ENCODE data around the gene OSBP2.
"Not testable (repeated sequence)": the region's sequence is repeated elsewhere in the genome, so short reads cannot be mapped to it uniquely, and the experiment has no call there.

OSBP2 gene

GRCh38 chr22:30676565-30676964 lies 18.1 kb upstream of the OSBP2 start:
- not testable (repeated sequence) for DNase-seq (ENCODE audit: low read depth in 2 of 2)

GRCh38 chr22:30679895-30680690 lies 14.6 kb upstream of the OSBP2 start:
- not testable (repeated sequence) for DNase-seq (ENCODE audit: low read depth in 2 of 2)

- no peak for DNase-seq (ENCODE audit: low read depth in 2 of 2)
These were observed 13.5 kb upstream of the OSBP2 start for GRCh38 chr22:30680991-30681770.

GRCh38 chr22:30681831-30682230 lies 12.8 kb upstream of the OSBP2 start:
- DNase-seq (ENCODE audit: low read depth in 2 of 2) = no peak

- no peak for DNase-seq (ENCODE audit: low read depth in 2 of 2)
These were observed 9.5 kb upstream of the OSBP2 start for GRCh38 chr22:30685178-30685577.

GRCh38 chr22:30687358-30687757 lies 7.3 kb upstream of the OSBP2 start:
- no peak for DNase-seq (ENCODE audit: low read depth in 2 of 2)

GRCh38 chr22:30689622-30690021 lies 5.1 kb upstream of the OSBP2 start:
- DNase-seq (ENCODE audit: low read depth in 2 of 2) = no peak

- DNase-seq (ENCODE audit: low read depth in 2 of 2) = no peak
These were observed 3.5 kb upstream of the OSBP2 start for GRCh38 chr22:30691204-30691603.

GRCh38 chr22:30694171-30694639 lies 469 bp upstream of the OSBP2 start:
- DNase-seq (ENCODE audit: low read depth in 2 of 2) = peak; percentile 17 to 23

GRCh38 chr22:30695351-30695851 lies 727 bp downstream of the OSBP2 start:
- DNase-seq (ENCODE audit: low read depth in 2 of 2) = no peak

GRCh38 chr22:30695871-30696655 lies 1.4 kb downstream of the OSBP2 start:
- DNase-seq (ENCODE audit: low read depth in 2 of 2) = no peak

GRCh38 chr22:30697975-30698374 lies 3.3 kb downstream of the OSBP2 start:
- no peak for DNase-seq (ENCODE audit: low read depth in 2 of 2)

- DNase-seq (ENCODE audit: low read depth in 2 of 2) = no peak
These were observed 7.2 kb downstream of the OSBP2 start for GRCh38 chr22:30701872-30702271.

GRCh38 chr22:30702856-30703255 lies 8.2 kb downstream of the OSBP2 start:
- DNase-seq (ENCODE audit: low read depth in 2 of 2) = no peak

GRCh38 chr22:30704978-30705377 lies 10.3 kb downstream of the OSBP2 start:
- no peak for DNase-seq (ENCODE audit: low read depth in 2 of 2)

GRCh38 chr22:30705710-30706651 lies 11.3 kb downstream of the OSBP2 start:
- no peak for DNase-seq (ENCODE audit: low read depth in 2 of 2)

GRCh38 chr22:30709980-30710379 lies 15.3 kb downstream of the OSBP2 start:
- DNase-seq (ENCODE audit: low read depth in 2 of 2) = not testable (repeated sequence)

GRCh38 chr22:30712094-30712493 lies 17.4 kb downstream of the OSBP2 start:
- no peak for DNase-seq (ENCODE audit: low read depth in 2 of 2)

- no peak for DNase-seq (ENCODE audit: low read depth in 2 of 2)
These were observed 19.4 kb downstream of the OSBP2 start for GRCh38 chr22:30714062-30714461.

GRCh38 chr22:30717331-30717921 lies 22.8 kb downstream of the OSBP2 start:
- no peak for DNase-seq (ENCODE audit: low read depth in 2 of 2)
